Naive B cell (primary cell): Measurements from ENCODE around the gene PCDHGB5. TPM values are rescaled to one million over a fixed set of nuclear protein-coding genes. Genes with fewer than 3 reads are reported as not detected.

Source experiments
- polyA plus RNA-seq, 6 donors: library from polyadenylated mRNA; unstranded; fragments of 300-500 nt; fragmentation: Illumina TruSeq; gene quantifications; one replicate each; pipeline ENCODE4 v1.2.3, GENCODE V29; 2021; ENCODE audit warnings: low read depth in 6 of 6

Gene PCDHGB5
- polyA plus RNA-seq, 6 donors from 2014 or later, result 0.12 to 0.27 (median 0.20) TPM; not detected in 3

Other genes starting within 250 kb of the PCDHGB5 start
- gene PCDHB6, start 247.9 kb upstream of the PCDHGB5 start, polyA plus RNA-seq, result not detected
- not detected for gene PCDHB7, start 225.3 kb upstream of the PCDHGB5 start, polyA plus RNA-seq
- gene PCDHB8, start 220.2 kb upstream of the PCDHGB5 start, polyA plus RNA-seq, result not detected
- not detected for gene PCDHB16, start 215.6 kb upstream of the PCDHGB5 start, polyA plus RNA-seq
- gene PCDHB9, start 210.8 kb upstream of the PCDHGB5 start, polyA plus RNA-seq, result not detected
- gene PCDHB10, start 205.6 kb upstream of the PCDHGB5 start, polyA plus RNA-seq, result not detected
- not detected for gene PCDHB11, start 198.3 kb upstream of the PCDHGB5 start, polyA plus RNA-seq
- gene PCDHB12, start 189.2 kb upstream of the PCDHGB5 start, polyA plus RNA-seq, result not detected
- not detected for gene PCDHB13, start 184.0 kb upstream of the PCDHGB5 start, polyA plus RNA-seq
- not detected for gene PCDHB14, start 174.6 kb upstream of the PCDHGB5 start, polyA plus RNA-seq
- not detected for gene PCDHB15, start 152.6 kb upstream of the PCDHGB5 start, polyA plus RNA-seq
- gene SLC25A2, start 93.9 kb upstream of the PCDHGB5 start, polyA plus RNA-seq, result under 1 TPM in 1 of 6 donors, not detected in 5; 0.20 TPM
- 100 to 1,000 TPM; 270 to 315 (median 285) TPM for gene TAF7, start 77.2 kb upstream of the PCDHGB5 start, polyA plus RNA-seq
- not detected for gene PCDHGA1, start 67.4 kb upstream of the PCDHGB5 start, polyA plus RNA-seq
- not detected for gene PCDHGA2, start 59.2 kb upstream of the PCDHGB5 start, polyA plus RNA-seq
- gene PCDHGA3, start 54.1 kb upstream of the PCDHGB5 start, polyA plus RNA-seq, result not detected
- gene PCDHGB1, start 47.8 kb upstream of the PCDHGB5 start, polyA plus RNA-seq, result not detected
- under 1 TPM in 2 of 6 donors, not detected in 4; 0.14 to 0.16 TPM for gene PCDHGA4, start 42.9 kb upstream of the PCDHGB5 start, polyA plus RNA-seq
- gene PCDHGB2, start 38.0 kb upstream of the PCDHGB5 start, polyA plus RNA-seq, result under 1 TPM in 3 of 6 donors, not detected in 3; 0.27 to 0.82 (median 0.74) TPM
- under 1 TPM in 1 of 6 donors, not detected in 5; 0.10 TPM for gene PCDHGA5, start 33.8 kb upstream of the PCDHGB5 start, polyA plus RNA-seq
- gene PCDHGB3, start 27.7 kb upstream of the PCDHGB5 start, polyA plus RNA-seq, result under 1 TPM in 1 of 6 donors, not detected in 5; 0.21 TPM
- under 1 TPM in 1 of 6 donors, not detected in 5; 0.08 TPM for gene PCDHGA6, start 24.1 kb upstream of the PCDHGB5 start, polyA plus RNA-seq
- gene PCDHGA7, start 15.2 kb upstream of the PCDHGB5 start, polyA plus RNA-seq, result not detected
- under 1 TPM in 1 of 6 donors, not detected in 5; 0.15 TPM for gene PCDHGB4, start 10.2 kb upstream of the PCDHGB5 start, polyA plus RNA-seq
- not detected for gene PCDHGA8, start 5.3 kb upstream of the PCDHGB5 start, polyA plus RNA-seq
- under 1 TPM in 1 of 6 donors, not detected in 5; 0.25 TPM for gene PCDHGA9, start 4.8 kb downstream of the PCDHGB5 start, polyA plus RNA-seq
- gene PCDHGB6, start 10.1 kb downstream of the PCDHGB5 start, polyA plus RNA-seq, result under 1 TPM in 2 of 6 donors, not detected in 4; 0.11 to 0.17 TPM
- gene PCDHGA10, start 15.0 kb downstream of the PCDHGB5 start, polyA plus RNA-seq, result under 1 TPM in 1 of 6 donors, not detected in 5; 0.05 TPM
- not detected for gene PCDHGB7, start 19.7 kb downstream of the PCDHGB5 start, polyA plus RNA-seq
- not detected for gene PCDHGA11, start 23.1 kb downstream of the PCDHGB5 start, polyA plus RNA-seq
- gene PCDHGA12, start 32.6 kb downstream of the PCDHGB5 start, polyA plus RNA-seq, result under 1 TPM in 3 of 6 donors, not detected in 3; 0.09 to 0.16 (median 0.11) TPM
- under 1 TPM in 3 of 6 donors, not detected in 3; 0.35 to 0.86 (median 0.61) TPM for gene PCDHGC3, start 78.0 kb downstream of the PCDHGB5 start, polyA plus RNA-seq
- not detected for gene PCDHGC4, start 87.1 kb downstream of the PCDHGB5 start, polyA plus RNA-seq
- gene PCDHGC5, start 91.1 kb downstream of the PCDHGB5 start, polyA plus RNA-seq, result not detected
- 10 to 100 TPM; 29.5 to 54.9 (median 45.9) TPM for gene DIAPH1, start 221.1 kb downstream of the PCDHGB5 start, polyA plus RNA-seq
- gene HDAC3, start 238.9 kb downstream of the PCDHGB5 start, polyA plus RNA-seq, result 100 to 1,000 TPM in 3 of 6 donors, 10 to 100 TPM in 3; 88.0 to 173 (median 99.5) TPM
- 1 to 10 TPM; 1.3 to 3.8 (median 2.3) TPM for gene RELL2, start 239.1 kb downstream of the PCDHGB5 start, polyA plus RNA-seq